ENCODE results near the gene TMEM53.

The TMEM53 gene

GRCh38 chr1:44631647-44632539 is 42.4 kb downstream of the TMEM53 start (continued):
- TF ChIP-seq ZNF155 (tag by site-specific recombination; IDR thresholded peaks at IDR 0.05) (no peak), ZNF239 (tag by site-specific recombination; IDR thresholded peaks at IDR 0.05) (no peak), KLF9 (tag by site-specific recombination; IDR thresholded peaks at IDR 0.05; ENCODE audit: low read depth) (peak; percentile 38; the same call in 1 of the 2 replicates), ZSCAN30 (tag by site-specific recombination; IDR thresholded peaks at IDR 0.05) (0 out of 2 replicates have a peak, but pooled peaks have one; percentile 55), ZNF398 (tag by site-specific recombination; IDR thresholded peaks at IDR 0.05) (peak; percentile 92), ZNF449 (tag by site-specific recombination; IDR thresholded peaks at IDR 0.05) (0 out of 2 replicates have a peak, but pooled peaks have one; percentile 11), ZBTB20 (tag by site-specific recombination; IDR thresholded peaks at IDR 0.05) (peak; percentile 74; the same call in 1 of the 2 replicates), ZBTB11 (tag by site-specific recombination; conservative IDR thresholded peaks at IDR 0.05; ENCODE audit: low read depth) (peak; percentile 60; the same call in 1 of the 2 replicates), ZSCAN5A (tag by site-specific recombination; IDR thresholded peaks at IDR 0.05) (0 out of 2 replicates have a peak, but pooled peaks have one; percentile 40), EGR2 (tag by site-specific recombination; IDR thresholded peaks at IDR 0.05; ENCODE audit: low read depth) (peak; percentile 88), MZF1 (tag by site-specific recombination; IDR thresholded peaks at IDR 0.05; ENCODE audit: borderline replicate concordance) (no peak), ZBTB26 (tag by site-specific recombination; optimal IDR thresholded peaks at IDR 0.05) (peak; percentile 76), ZNF580 (tag by site-specific recombination; IDR thresholded peaks at IDR 0.05) (peak; percentile 59), ZNF23 (tag by site-specific recombination; IDR thresholded peaks at IDR 0.05; ENCODE audit: borderline replicate concordance) (no peak), OSR2 (tag by site-specific recombination; IDR thresholded peaks at IDR 0.05) (0 out of 2 replicates have a peak, but pooled peaks have one; percentile 20), ZNF555 (tag by site-specific recombination; conservative IDR thresholded peaks at IDR 0.05) (no peak), YY1 (tag by site-specific recombination; IDR thresholded peaks at IDR 0.05) (peak; percentile 75), ZNF529 (tag by site-specific recombination; IDR thresholded peaks at IDR 0.05; ENCODE audit: insufficient replicate concordance) (no peak), KLF10 (tag by site-specific recombination; IDR thresholded peaks at IDR 0.05) (peak; percentile 13; the same call in 1 of the 2 replicates), KLF7 (tag by site-specific recombination; IDR thresholded peaks at IDR 0.05; ENCODE audit: borderline replicate concordance) (peak; percentile 45; the same call in 1 of the 2 replicates), SETDB1 (IDR thresholded peaks at IDR 0.05; ENCODE audit: insufficient read length, low read length) (no peak), IKZF3 (tag by site-specific recombination; IDR thresholded peaks at IDR 0.05) (peak; percentile 45; the same call in 1 of the 2 replicates), ZNF202 (tag by site-specific recombination; IDR thresholded peaks at IDR 0.05; ENCODE audit: borderline replicate concordance) (no peak), GLI2 (tag by site-specific recombination; IDR thresholded peaks at IDR 0.05; ENCODE audit: borderline replicate concordance, low read depth) (no peak)

All from HEK293 (cell line).